Endothelial cell of umbilical vein (primary cell): Measurements from ENCODE around the gene WDPCP. TPM values are rescaled to one million over a fixed set of nuclear protein-coding genes. Genes with fewer than 3 reads are reported as not detected.

ENCODE experiments used
- BruUV-seq: library from RNA; stranded (reverse); fragments of 400-500 nt; replicated peaks from 2 replicates; lab custom pipeline; 2021; lab: Mats Ljungman, UMichigan
- CTCF ChIA-PET: fragments of 300-600, 350-600 bp; sonication (Branson Sonifier 250); formaldehyde crosslinking; loops from one replicate; lab custom pipeline; 2021; ENCODE audit warnings: antibody characterized with exemption, inconsistent platforms; lab: Charles Lee
- POLR2A ChIA-PET: fragments of 300-600, 350-600 bp; sonication (Branson Sonifier 250); formaldehyde crosslinking; loops from one replicate; lab custom pipeline; 2021; ENCODE audit warnings: antibody characterized with exemption, inconsistent platforms; lab: Charles Lee
- DNase-seq: peaks from one replicate; pipeline ENCODE4 v3.0.0-alpha.2; 2011; ENCODE audit warnings: low read depth, low spot score
- FAIRE-seq: peaks from 2 replicates; lab custom pipeline; 2011; peaks lifted over from hg19 to GRCh38; lab: Jason Lieb, UNC
- H2AFZ ChIP-seq: 2 replicates; pipeline ENCODE4 v1.6.0; 2012; ENCODE audit warnings: low read depth, low read length, control low read depth, inconsistent platforms
- H3K27ac ChIP-seq: 2 replicates; pipeline ENCODE4 v1.5.1; 2011; ENCODE audit warnings: low read depth, mild to moderate bottlenecking, control low read depth, low read length, moderate library complexity; ENCODE audit not compliant: insufficient read depth
- H3K27me3 ChIP-seq, 2 experiments: 2 replicates each; pipeline versions ENCODE4 v1.6.0 to v1.6.1; 2011; ENCODE audit warnings: low read length in 2 of 2, mixed read lengths in 1 of 2; ENCODE audit not compliant: control insufficient read depth in 2 of 2, insufficient read depth in 2 of 2
- H3K36me3 ChIP-seq, 2 experiments: 2 replicates in 1 of 2; 3 replicates in 1 of 2; pipeline ENCODE4 v1.5.1; 2011; ENCODE audit warnings: low read length in 2 of 2, mild to moderate bottlenecking in 1 of 2, moderate library complexity in 1 of 2; ENCODE audit not compliant: control insufficient read depth in 2 of 2, insufficient read depth in 2 of 2; ENCODE audit errors: extremely low read depth in 1 of 2
- H3K4me1 ChIP-seq: 3 replicates; pipeline ENCODE4 v1.5.1; 2011; ENCODE audit warnings: mild to moderate bottlenecking, low read length; ENCODE audit not compliant: control insufficient read depth, insufficient read depth; ENCODE audit errors: extremely low read depth
- H3K4me2 ChIP-seq: 2 replicates; pipeline ENCODE4 v1.6.1; 2011; ENCODE audit warnings: low read length, control low read depth, mixed read lengths; ENCODE audit not compliant: insufficient read depth
- H3K4me3 ChIP-seq, 3 experiments: fragments of 200-600 bp in 1 of 3; sonication (generic), shearing (Covaris generic) in 1 of 3; replicated peaks in 1 of 3; 2 replicates each; pipeline ENCODE4 v1.5.1; 2011 to 2016; ENCODE audit warnings: control low read depth in 3 of 3, low read length in 3 of 3, mild to moderate bottlenecking in 2 of 3, inconsistent platforms in 1 of 3, low read depth in 1 of 3, moderate library complexity in 1 of 3; ENCODE audit not compliant: insufficient read depth in 1 of 3
- H3K79me2 ChIP-seq: 2 replicates; pipeline ENCODE4 v1.6.0; 2012; ENCODE audit warnings: low read length, inconsistent platforms; ENCODE audit not compliant: control insufficient read depth, insufficient read depth
- H3K9ac ChIP-seq: replicated peaks from 2 replicates; pipeline ENCODE3; 2011; ENCODE audit warnings: low read length, control low read depth; ENCODE audit not compliant: insufficient read depth; ENCODE audit errors: extremely low read depth
- H3K9me1 ChIP-seq: replicated peaks from 3 replicates; pipeline ENCODE4 v1.6.0; 2011; ENCODE audit warnings: mild to moderate bottlenecking, low read length; ENCODE audit not compliant: control insufficient read depth, insufficient read depth; ENCODE audit errors: extremely low read depth
- H3K9me3 ChIP-seq: replicated peaks from 2 replicates; pipeline ENCODE4 v1.5.1; 2012; ENCODE audit warnings: low read length, inconsistent platforms; ENCODE audit not compliant: control insufficient read depth, insufficient read depth
- H4K20me1 ChIP-seq: replicated peaks from 2 replicates; pipeline ENCODE3; 2011; ENCODE audit warnings: mild to moderate bottlenecking, low read length; ENCODE audit not compliant: control insufficient read depth, insufficient read depth; ENCODE audit errors: extremely low read depth
- CTCF ChIP-seq, 2 donors: IDR thresholded peaks; 1 replicate in 1 of 2; 2 replicates in 1 of 2; pipeline ENCODE4 v1.5.1; 2011; ENCODE audit warnings: low read length in 2 of 2, mild to moderate bottlenecking in 2 of 2, moderate library complexity in 2 of 2, control low read depth in 1 of 2, inconsistent platforms in 1 of 2, low read depth in 1 of 2; ENCODE audit not compliant: insufficient read depth in 1 of 2; ENCODE audit errors: extremely low read depth in 1 of 2
- EZH2 ChIP-seq: IDR thresholded peaks from 2 replicates; pipeline ENCODE4 v1.6.1; 2012; ENCODE audit warnings: borderline replicate concordance, low read depth, mild to moderate bottlenecking, moderate library complexity, low read length, inconsistent platforms; ENCODE audit not compliant: severe bottlenecking
- FOS ChIP-seq: IDR thresholded peaks from 2 replicates; pipeline ENCODE4 v1.6.1; 2011; ENCODE audit warnings: mild to moderate bottlenecking, low read length, moderate library complexity, borderline replicate concordance; ENCODE audit not compliant: insufficient read depth
- GATA2 ChIP-seq: IDR thresholded peaks from 2 replicates; pipeline ENCODE4 v1.7.0; 2011; ENCODE audit warnings: low read depth, mild to moderate bottlenecking, moderate library complexity, mixed read lengths, low read length; ENCODE audit not compliant: insufficient read length, insufficient read depth
- JUN ChIP-seq: IDR thresholded peaks from 2 replicates; pipeline ENCODE4 v1.6.1; 2011; ENCODE audit warnings: borderline replicate concordance, low read depth; ENCODE audit not compliant: insufficient read length, insufficient read depth
- MAX ChIP-seq: IDR thresholded peaks from 2 replicates; pipeline ENCODE4 v1.6.1; 2011; ENCODE audit not compliant: insufficient read depth, insufficient read length
- MYC ChIP-seq: IDR thresholded peaks from one replicate; pipeline ENCODE4 v1.6.1; 2011; ENCODE audit warnings: mild to moderate bottlenecking, low read depth, low read length
- POLR2A ChIP-seq: IDR thresholded peaks from 2 replicates; pipeline ENCODE4 v1.6.1; 2012; ENCODE audit warnings: low read depth, mild to moderate bottlenecking, control low read depth, low read length
- dilution Hi-C: fragments of 300-500 bp; cut with MboI; formaldehyde crosslinking; loops from one replicate; pipeline ENCODE4 v1.15.0; 2019; ENCODE audit warnings: low sequenced_read_pairs; ENCODE audit not compliant: extremely low pct_ligation_motif_present
- intact Hi-C: fragments of 100-400 bp; cut with micrococcal nuclease; formaldehyde crosslinking; loops from one replicate; pipeline ENCODE4 v1.10.0; 2022
- polyA plus RNA-seq, 4 experiments: library from polyadenylated mRNA; depleted of rRNA in 3 of 4; stranded (reverse) in 3 of 4; unstranded in 1 of 4; fragments of >200 nt; gene quantifications; 2 replicates each; pipeline versions ENCODE4 v1.2.1 to v1.2.3, GENCODE V29; 2011 to 2012; ENCODE audit warnings: missing spikeins in 1 of 4
- total RNA-seq: library from RNA; stranded (reverse); gene quantifications from 2 replicates; pipeline ENCODE4 v1.2.3, GENCODE V29; 2021

The WDPCP gene
- total and polyA plus RNA-seq, 2 donors (not counting 3 experiments of a cell fraction or from before 2014, with no cell fraction given) = 4.0 to 8.8 TPM

GRCh38 chr2:63121055-63121834 lies 467.0 kb downstream of the WDPCP start:
- H3K9ac ChIP-seq = no peak overlapping the region
- H3K4me2 ChIP-seq = no peak overlapping the region
- no peaks in the 10 kb centered on the region for H3K36me3 ChIP-seq
- FAIRE-seq (no peak), DNase-seq (no peak)
- no peak overlapping the region for H2AFZ ChIP-seq
- H3K27me3 ChIP-seq = no peaks in the 10 kb centered on the region
- no TSS peak for BruUV-seq
- H3K79me2 ChIP-seq = no peaks in the 10 kb centered on the region
- CTCF ChIA-PET = no interaction called here
- intact Hi-C loops (no loop called here), dilution Hi-C loops (no loop called here)
- H3K4me1 ChIP-seq = no peaks in the 10 kb centered on the region
- no peaks in the 10 kb centered on the region for H4K20me1 ChIP-seq
- no peaks in the 10 kb centered on the region for H3K9me3 ChIP-seq
- H3K27ac ChIP-seq = no peak overlapping the region
- POLR2A ChIA-PET = no interaction called here
- TF ChIP-seq GATA2 = no peak
- TF ChIP-seq MAX = no peak
- no peak for TF ChIP-seq POLR2A
- no peak for TF ChIP-seq CTCF (IDR thresholded peaks at IDR 0.05; ENCODE audit: extremely low read depth in 1 of 2, insufficient read depth in 1 of 2, low read depth in 1 of 2, low read length in 2 of 2)
- no peak for TF ChIP-seq EZH2
- no peak for TF ChIP-seq MYC
- TF ChIP-seq JUN = no peak
- TF ChIP-seq FOS = no peak
- no peak overlapping the region for H3K4me3 ChIP-seq
- H3K9me1 ChIP-seq = peaks cover 3% of the 10 kb centered on the region
